GM19452 (cell line): ENCODE measurements around the gene SRSF9.

Source experiments
- ATAC-seq: cut with Tn5 transposase; IDR thresholded peaks from one replicate; pipeline ENCODE4 v1.9.1; 2021; ENCODE audit not compliant: unreplicated experiment

The SRSF9 gene

GRCh38 chr12:120483621-120484020 is 14.1 kb upstream of the SRSF9 start:
- ATAC-seq = no peak

- ATAC-seq = no peak
Measured at GRCh38 chr12:120481022-120481767, 11.6 kb upstream of the SRSF9 start.

DNA sequence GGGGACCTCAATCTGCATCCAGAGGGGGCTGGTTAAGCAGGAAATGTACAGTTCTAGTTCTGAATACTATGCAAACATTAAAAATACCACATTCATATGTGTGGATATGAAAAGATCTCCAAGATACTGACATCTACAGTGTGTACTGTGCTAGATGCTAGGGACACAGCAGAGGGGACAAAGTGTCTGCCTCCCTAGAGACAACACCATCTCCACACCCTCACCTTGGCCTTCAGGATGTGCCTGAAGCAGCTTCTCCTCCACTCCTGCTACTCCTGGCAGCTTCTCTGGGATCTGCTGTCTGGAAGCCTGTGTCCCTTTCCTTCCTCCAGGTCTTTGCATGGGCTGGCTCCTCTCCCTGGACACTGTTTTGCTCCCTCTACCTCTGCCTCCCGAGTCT is 10.7 kb upstream of the SRSF9 start:
- ATAC-seq = no peak

GRCh38 chr12:120479458-120479857 is 9.9 kb upstream of the SRSF9 start:
- ATAC-seq = no peak

- ATAC-seq = no peak
Measured at GRCh38 chr12:120475643-120476042, 6.1 kb upstream of the SRSF9 start.

GRCh38 chr12:120474616-120474960 is 5.0 kb upstream of the SRSF9 start:
- no peak for ATAC-seq

DNA sequence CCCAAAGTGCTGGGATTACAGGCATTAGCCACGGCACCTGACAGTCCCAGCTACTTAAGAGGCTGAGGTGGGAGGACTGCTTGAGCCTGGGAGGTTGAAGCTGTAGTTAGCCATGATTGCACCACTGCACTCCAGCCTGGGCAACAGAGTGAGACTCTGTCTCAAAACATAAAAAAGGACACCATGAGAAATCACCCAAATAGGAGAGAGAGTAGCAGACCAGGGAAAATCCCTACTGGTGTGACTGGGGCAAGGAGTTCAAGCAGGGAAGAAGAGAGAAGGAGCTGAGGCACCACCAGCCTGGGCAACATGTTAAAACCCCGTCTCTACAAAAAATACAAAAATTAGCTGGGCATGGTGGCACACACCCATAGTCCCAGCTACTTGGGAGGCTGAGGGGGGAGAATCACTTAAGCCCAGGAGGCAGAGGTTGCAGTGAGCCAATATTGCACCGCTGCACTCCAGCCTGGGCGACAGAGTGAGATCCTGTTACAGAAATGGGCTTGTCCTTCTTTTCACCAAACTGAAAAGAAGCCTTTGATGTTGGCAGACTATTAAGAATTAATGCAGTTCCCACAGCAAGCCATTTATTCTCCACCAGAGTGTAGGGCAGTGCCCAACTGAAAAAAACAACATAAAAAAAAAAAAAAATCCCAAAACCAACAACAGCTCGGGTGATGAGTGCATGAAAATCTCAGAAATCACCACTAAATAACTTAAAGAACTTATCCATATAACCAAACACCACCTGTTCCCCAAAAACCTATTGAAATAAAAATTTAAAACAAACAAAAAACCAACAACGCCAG is 4.5 kb upstream of the SRSF9 start:
- ATAC-seq = no peak

DNA sequence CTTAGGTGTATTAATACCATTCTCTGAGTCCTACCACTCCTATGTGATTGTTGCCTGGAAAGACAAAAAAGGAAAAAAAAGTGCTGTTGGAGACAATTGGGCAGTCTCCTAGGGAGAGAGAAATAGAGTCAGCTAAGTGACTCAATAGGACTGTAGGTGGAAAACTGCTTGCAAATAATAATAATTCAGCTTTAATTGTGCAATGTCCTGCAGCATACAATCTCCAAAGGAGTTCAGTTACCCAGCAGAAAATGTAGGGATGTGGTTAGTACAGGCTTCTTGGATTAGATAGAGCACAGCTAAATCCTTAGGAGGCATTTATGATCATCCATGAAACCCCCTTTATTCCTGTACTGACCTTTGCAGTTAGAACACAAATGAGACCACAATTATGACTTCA is 3.0 kb upstream of the SRSF9 start:
- ATAC-seq = no peak

GRCh38 chr12:120470150-120470784 is 719 bp upstream of the SRSF9 start:
- ATAC-seq = no peak

- peak; percentile 8 for ATAC-seq
Measured at GRCh38 chr12:120468821-120469449, 613 bp downstream of the SRSF9 start.

DNA sequence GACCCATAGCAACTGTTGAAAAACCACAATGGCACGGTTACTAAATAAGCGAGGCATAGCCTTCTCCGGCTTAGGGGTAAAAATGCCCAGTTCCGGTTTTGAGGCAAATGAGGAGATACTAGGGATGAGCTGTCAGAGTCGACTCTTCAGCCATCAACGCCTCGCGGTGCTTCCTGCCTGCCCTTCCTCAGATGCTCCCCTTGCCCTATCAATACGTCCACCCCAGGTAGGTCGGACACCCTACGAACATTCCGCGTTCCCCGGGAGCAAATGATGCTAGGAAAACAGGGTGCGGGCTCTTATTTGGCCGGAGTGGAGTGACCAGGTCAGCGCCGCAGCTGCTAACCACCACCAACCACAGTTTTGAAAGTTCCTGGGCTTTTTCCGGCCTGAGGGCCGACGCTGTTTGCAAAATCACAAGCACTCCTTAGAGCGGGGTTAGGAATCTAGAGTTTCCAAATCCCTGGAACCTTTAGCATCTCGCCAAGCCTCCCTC is 1.2 kb downstream of the SRSF9 start:
- no peak for ATAC-seq

GRCh38 chr12:120467439-120467838 is 2.1 kb downstream of the SRSF9 start:
- ATAC-seq = no peak

- no peak for ATAC-seq
Measured at GRCh38 chr12:120466560-120467315, 2.8 kb downstream of the SRSF9 start.

DNA sequence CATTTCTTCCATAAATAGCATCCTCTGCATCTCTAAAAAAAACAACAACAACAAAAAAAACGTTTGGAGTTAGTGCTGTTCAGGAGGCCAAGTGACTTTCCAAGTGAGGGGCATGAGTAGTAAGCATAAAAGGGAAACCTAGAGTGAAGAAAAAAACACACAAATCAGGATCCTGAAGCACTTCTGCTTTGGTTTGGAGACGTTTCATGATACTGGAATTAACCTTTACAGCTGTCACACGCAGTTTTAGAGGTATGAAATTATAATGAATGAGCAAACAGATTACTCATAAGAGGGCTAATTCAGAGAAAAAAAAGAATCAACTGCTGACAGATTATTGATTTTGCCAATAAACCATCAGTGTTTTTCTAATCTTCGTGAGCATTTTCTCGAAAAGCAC is 3.8 kb downstream of the SRSF9 start:
- no peak for ATAC-seq

DNA sequence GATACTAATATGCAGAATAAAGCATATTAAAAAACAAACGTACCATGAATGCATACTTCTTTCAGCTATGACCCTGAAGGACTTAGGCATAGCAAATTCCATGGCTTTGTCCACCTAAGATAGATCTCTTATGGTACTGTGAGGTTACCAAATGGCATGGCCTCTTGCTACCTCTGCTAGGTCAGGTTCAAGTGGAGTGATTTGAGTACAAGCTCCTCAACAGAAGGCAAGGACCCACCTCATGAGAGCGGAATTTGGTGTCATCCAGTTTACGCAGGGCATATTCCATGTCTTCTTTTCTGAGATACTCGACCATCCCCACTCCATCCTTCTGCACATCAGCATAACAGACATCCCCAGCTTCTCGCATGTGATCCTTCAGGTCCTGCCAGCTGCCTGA is 5.8 kb downstream of the SRSF9 start:
- ATAC-seq = no peak

GRCh38 chr12:120462099-120462640 is 7.4 kb downstream of the SRSF9 start:
- no peak for ATAC-seq

GRCh38 chr12:120460157-120460556 is 9.4 kb downstream of the SRSF9 start:
- no peak for ATAC-seq

DNA sequence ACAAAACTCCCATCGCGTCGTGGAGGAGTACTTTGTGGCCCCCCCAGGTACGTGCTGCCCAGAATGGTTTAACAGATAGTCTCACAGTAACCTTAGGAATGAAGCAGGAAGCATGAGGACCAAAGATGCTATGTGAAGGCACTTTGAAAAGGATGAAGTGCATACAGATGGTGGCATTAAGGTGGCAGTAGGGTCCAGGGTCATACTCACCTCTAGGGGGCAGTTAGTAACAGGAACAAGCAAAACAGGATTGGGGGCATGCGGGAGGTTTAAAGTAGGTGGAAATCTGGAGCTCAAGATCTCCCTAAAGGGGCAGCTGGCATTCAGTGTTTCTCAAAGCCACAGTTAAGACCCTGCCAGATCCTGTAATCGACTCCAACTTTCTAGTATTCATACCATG is 12.4 kb downstream of the SRSF9 start:
- no peak for ATAC-seq

DNA sequence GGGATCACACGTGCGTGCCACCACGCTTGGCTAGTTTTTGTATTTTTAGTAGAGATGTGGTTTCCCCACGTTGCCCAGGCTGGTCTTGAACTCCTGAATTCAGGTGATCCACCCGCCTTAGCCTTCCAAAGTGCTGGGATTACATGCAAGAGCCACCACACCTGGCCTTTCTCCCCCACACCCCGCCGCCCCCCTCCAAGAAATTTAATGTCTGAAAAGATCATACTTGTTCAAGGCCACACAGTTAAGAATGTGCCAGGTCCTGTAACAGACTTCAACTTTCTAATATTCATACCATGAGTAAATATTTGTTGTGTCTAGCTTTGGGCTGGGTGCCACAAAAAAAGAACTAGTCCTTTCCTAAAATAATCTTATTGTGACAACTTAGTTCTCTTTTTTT is 14.2 kb downstream of the SRSF9 start:
- ATAC-seq = no peak

- ATAC-seq = no peak
Measured at GRCh38 chr12:120453977-120454376, 15.6 kb downstream of the SRSF9 start.
